SU-DHL-6 (cell line): ENCODE results near the gene MT1B.

Source experiments
- H2AFZ ChIP-seq: fragments of 200-600 bp; sonication (generic); 2 replicates; pipeline ENCODE4 v1.6.1; 2014; ENCODE audit warnings: low read depth, mild to moderate bottlenecking, moderate library complexity, mixed read lengths, antibody characterized with exemption, low read length; ENCODE audit not compliant: severe bottlenecking
- H3F3A ChIP-seq: fragments of 200-600 bp; shearing (Covaris generic); 2 replicates; pipeline ENCODE4 v1.6.0; 2016; ENCODE audit warnings: antibody characterized with exemption, mild to moderate bottlenecking; ENCODE audit not compliant: insufficient read depth
- H3K27ac ChIP-seq: fragments of 200-600 bp; sonication (generic); 2 replicates; pipeline ENCODE4 v1.5.1; 2016; ENCODE audit warnings: low read depth, mild to moderate bottlenecking, low read length, moderate library complexity, mixed read lengths
- H3K27me3 ChIP-seq: fragments of 200-600 bp; sonication (generic), shearing (Covaris generic); 2 replicates; pipeline ENCODE4 v1.6.0; 2014; ENCODE audit warnings: mild to moderate bottlenecking, low read length
- H3K36me3 ChIP-seq: fragments of 200-600 bp; sonication (generic); 2 replicates; pipeline ENCODE4 v1.6.1; 2014; ENCODE audit warnings: mild to moderate bottlenecking, low read length, mixed read lengths
- H3K4me2 ChIP-seq: fragments of 300-600, 200-600 bp; shearing (Covaris generic), sonication (generic); 2 replicates; pipeline ENCODE4 v1.6.0; 2014; ENCODE audit warnings: low read length, low read depth, mild to moderate bottlenecking; ENCODE audit not compliant: poor library complexity, severe bottlenecking
- H3K4me3 ChIP-seq: fragments of 200-600 bp; sonication (generic); 2 replicates; pipeline ENCODE4 v1.5.1; 2014; ENCODE audit warnings: antibody characterized with exemption, low read length, mild to moderate bottlenecking, mixed read lengths; ENCODE audit not compliant: insufficient read depth, poor library complexity, severe bottlenecking
- H3K79me2 ChIP-seq: fragments of 200-600 bp; sonication (generic); 2 replicates; pipeline ENCODE4 v1.6.1; 2014; ENCODE audit warnings: mild to moderate bottlenecking, low read length, moderate library complexity; ENCODE audit not compliant: insufficient read depth
- H3K9ac ChIP-seq: fragments of 200-600 bp; sonication (generic); 2 replicates; pipeline ENCODE4 v1.7.0; 2014; ENCODE audit warnings: mild to moderate bottlenecking, low read length
- H3K9me2 ChIP-seq: fragments of 200-600 bp; sonication (generic); replicated peaks from 2 replicates; pipeline ENCODE4 v1.6.1; 2014; ENCODE audit warnings: low read length; ENCODE audit not compliant: insufficient read depth
- H3K9me3 ChIP-seq: fragments of 200-600 bp; sonication (generic); 2 replicates; pipeline ENCODE4 v1.6.1; 2014; ENCODE audit warnings: low read length, mixed read lengths; ENCODE audit not compliant: insufficient read depth
- H4K20me1 ChIP-seq: fragments of 200-600 bp; sonication (generic); 2 replicates; pipeline ENCODE4 v1.6.1; 2014; ENCODE audit warnings: low read depth, mild to moderate bottlenecking, antibody characterized with exemption, low read length, moderate library complexity, mixed read lengths
- CTCF ChIP-seq: fragments of 200-600 bp; sonication (generic); IDR thresholded peaks from one replicate; pipeline ENCODE4 v1.5.1; 2017; ENCODE audit warnings: antibody characterized with exemption, mild to moderate bottlenecking, low read length, moderate library complexity; ENCODE audit not compliant: insufficient read depth, poor library complexity, severe bottlenecking
- EZH2phosphoT487 ChIP-seq: fragments of 200-600 bp; sonication (generic), shearing (Covaris generic); conservative IDR thresholded peaks from 2 replicates; pipeline ENCODE4 v1.6.1; 2018; ENCODE audit warnings: mild to moderate bottlenecking, antibody characterized with exemption, low read length, moderate library complexity, mixed read lengths

Gene MT1B

GRCh38 chr16:56667581-56668571, 16.2 kb downstream of the MT1B start, which contains the start of gene MT1G:
Gene MT1G (minus strand): TSS chr16:56668065. CDS start chr16:56667993, 72 bp downstream.
- H3K9me2 ChIP-seq: no peaks in the 10 kb centered on the region
- H3K27me3 ChIP-seq: no peaks in the 10 kb centered on the region
- no peak within 1 kb of the TSS for H2AFZ ChIP-seq
- H3F3A ChIP-seq: no peaks in the 10 kb centered on the region
- no peak within 1 kb of the TSS for H3K4me3 ChIP-seq
- H3K9ac ChIP-seq: no peak within 1 kb of the TSS
- H3K4me2 ChIP-seq: no peak within 1 kb of the TSS
- no peaks in the 10 kb centered on the region for H3K9me3 ChIP-seq
- H3K36me3 ChIP-seq: no peaks in the 10 kb centered on the region
- no peaks in the 10 kb centered on the region for H4K20me1 ChIP-seq
- H3K79me2 ChIP-seq: no peaks in the 10 kb centered on the region
- TF ChIP-seq CTCF: no peak
- no peak for TF ChIP-seq EZH2phosphoT487
- H3K27ac ChIP-seq: no peak within 1 kb of the TSS

- H3F3A ChIP-seq: no peaks in the 10 kb centered on the region
- no peak within 1 kb of the TSS for H2AFZ ChIP-seq
- no peaks in the 10 kb centered on the region for H4K20me1 ChIP-seq
- H3K36me3 ChIP-seq: no peaks in the 10 kb centered on the region
- H3K9ac ChIP-seq: no peak within 1 kb of the TSS
- H3K9me3 ChIP-seq: no peaks in the 10 kb centered on the region
- H3K9me2 ChIP-seq: no peaks in the 10 kb centered on the region
- H3K79me2 ChIP-seq: no peaks in the 10 kb centered on the region
- no peak within 1 kb of the TSS for H3K27ac ChIP-seq
- no peak within 1 kb of the TSS for H3K4me3 ChIP-seq
- TF ChIP-seq EZH2phosphoT487 (no peak), CTCF (no peak)
- H3K4me2 ChIP-seq: no peak within 1 kb of the TSS
- no peaks in the 10 kb centered on the region for H3K27me3 ChIP-seq
Measured at GRCh38 chr16:56669005-56669839, 17.5 kb downstream of the MT1B start, which contains the start of gene MT1H. Gene MT1H (plus strand): TSS chr16:56669814. CDS start chr16:56669885, 71 bp downstream.

GRCh38 chr16:56669840-56670619, 18.3 kb downstream of the MT1B start:
- H3K36me3 ChIP-seq: no peaks in the 10 kb centered on the region
- no peak overlapping the region for H3K4me2 ChIP-seq
- no peaks in the 10 kb centered on the region for H3K9me2 ChIP-seq
- no peaks in the 10 kb centered on the region for H4K20me1 ChIP-seq
- no peak overlapping the region for H2AFZ ChIP-seq
- H3K4me3 ChIP-seq: no peak overlapping the region
- H3K27me3 ChIP-seq: no peaks in the 10 kb centered on the region
- TF ChIP-seq CTCF (no peak), EZH2phosphoT487 (no peak)
- H3K9ac ChIP-seq: no peak overlapping the region
- no peaks in the 10 kb centered on the region for H3K9me3 ChIP-seq
- no peaks in the 10 kb centered on the region for H3K79me2 ChIP-seq
- H3K27ac ChIP-seq: no peak overlapping the region
- no peaks in the 10 kb centered on the region for H3F3A ChIP-seq
